Ovary (tissue), 9 donors: Measurements from ENCODE around the gene LCE2A. TPM values are rescaled to one million over a fixed set of nuclear protein-coding genes. Genes with fewer than 3 reads are reported as not detected.
"Not testable (repeated sequence)": the region's sequence is repeated elsewhere in the genome, so short reads cannot be mapped to it uniquely, and the experiment has no call there.

Experiments used
- DNase-seq, 5 donors: peaks; one replicate each; pipeline ENCODE4 v3.0.0-alpha.2; 2019 to 2020
- H3K27ac ChIP-seq, 2 donors: fragments of 200-600 bp; one replicate each; pipeline versions ENCODE4 v1.5.1 to v1.8.0; 2019 to 2022
- H3K27me3 ChIP-seq: fragments of 200-600 bp; one replicate; pipeline ENCODE4 v1.8.0; 2022
- H3K36me3 ChIP-seq: fragments of 200-600 bp; sonication (generic); one replicate; pipeline ENCODE4 v1.5.1; 2019
- H3K4me1 ChIP-seq: one replicate; pipeline ENCODE4 v1.8.1; 2013; ENCODE audit warnings: mild to moderate bottlenecking, moderate library complexity; ENCODE audit not compliant: insufficient read depth
- H3K4me3 ChIP-seq: fragments of 200-600 bp; sonication (generic); one replicate; pipeline ENCODE4 v1.5.1; 2017
- H3K9me3 ChIP-seq, 2 donors: fragments of 200-600 bp in 1 of 2; sonication (generic) in 1 of 2; one replicate each; pipeline versions ENCODE4 v1.5.1 to v1.8.1; 2013 to 2019; ENCODE audit warnings: mild to moderate bottlenecking in 1 of 2, moderate library complexity in 1 of 2
- CTCF ChIP-seq, 3 donors: fragments of 450-650 bp in 2 of 3; fragments of 200-600 bp in 1 of 3; IDR thresholded peaks; one replicate each; pipeline versions ENCODE4 v1.5.1 to v1.8.0; 2016 to 2022; ENCODE audit warnings: antibody characterized with exemption in 3 of 3, mild to moderate bottlenecking in 1 of 3
- EP300 ChIP-seq: sonication (generic); formaldehyde crosslinking; IDR thresholded peaks from one replicate; pipeline ENCODE4 v1.6.1; 2017; ENCODE audit warnings: antibody characterized with exemption
- POLR2A ChIP-seq: fragments of 450-650 bp; IDR thresholded peaks from one replicate; pipeline ENCODE4 v1.6.1; 2017; ENCODE audit warnings: antibody characterized with exemption, mild to moderate bottlenecking, moderate library complexity
- WGBS, 3 donors: extraction: QIAGEN DNeasy Blood & Tissue Kit in 1 of 3; methylation state at CpG; one replicate each; pipeline versions ENCODE4 v1.1.5 to v1.1.7; 2013 to 2017; 5-methylcytosine and 5-hydroxymethylcytosine counted together
- intact Hi-C, 4 donors: fragments of 100-400 bp; cut with DNase I; formaldehyde crosslinking; loops; one replicate each; pipeline versions ENCODE4 v1.11.0 to v1.15.1; 2022 to 2023
- polyA plus RNA-seq, 2 donors: library from polyadenylated mRNA; stranded (reverse); fragments of 200-250 nt in 1 of 2; fragments of 350-450 nt in 1 of 2; fragmentation: Illumina TruSeq in 1 of 2; extraction: RNeasy Lipid Tissue Mini Kit (QIAGEN cat#74804) in 1 of 2; gene quantifications; one replicate each; pipeline ENCODE4 v1.2.3, GENCODE V29; 2013 to 2014
- total RNA-seq, 7 donors: library from RNA; depleted of rRNA in 2 of 7; stranded (reverse); fragments of >200 nt in 2 of 7; fragmentation: NEBNext Ultra II Directional in 3 of 7; extraction: Animal tissue kit (Norgen Biotek cat#: 25700) in 3 of 7; gene quantifications; one replicate each; pipeline versions ENCODE4 v1.1.0 to v1.2.4, GENCODE V29; 2016 to 2023
- donor health status: DM: no; HTN: no; CAD: no; lungs with moderate emphysema.
- donor health status: DM: no; HTN: no; CAD: no.
- donor health status: Bipolar disorder and iron deficiency.
- donor health status: DM: yes; HTN: yes; CAD: no.
- donor health status: DM: no; HTN: no; CAD: no.
- donor health status: DM: yes; HTN: yes; CAD: no.

LCE2A gene
- total and polyA plus RNA-seq, 9 donors, result not detected

GRCh38 chr1:152658649-152659048 lies 39.5 kb upstream of the LCE2A start:
- 94 to 95% (median 95%) methylated on average over 3 of the region's 3 CpGs for WGBS, 3 donors

GRCh38 chr1:152663098-152663497 lies 35.0 kb upstream of the LCE2A start, which contains the start of gene LCE2D:
Gene LCE2D, plus strand, starts transcription at chr1:152663380. Its CDS starts 726 bp downstream, at chr1:152664106.
- H3K27ac ChIP-seq, result no peak within 1 kb of the TSS
- no peak for DNase-seq
- H3K4me1 ChIP-seq, result no peaks in the 10 kb centered on the region
- 50 to 66% (median 65%) methylated on average over 3 of the region's 3 CpGs for WGBS, 3 donors
- intact Hi-C loops, result no loop called here
- H3K36me3 ChIP-seq, result no peaks in the 10 kb centered on the region
- H3K4me3 ChIP-seq, result no peak within 1 kb of the TSS
- H3K9me3 ChIP-seq, result no peaks in the 10 kb centered on the region
- no peaks in the 10 kb centered on the region for H3K27me3 ChIP-seq
- TF ChIP-seq EP300 (no peak), POLR2A (no peak), CTCF (IDR thresholded peaks at IDR 0.05) (no peak)

More at GRCh38 chr1:152658649-152659048, 39.5 kb upstream of the LCE2A start:
- Histone ChIP-seq H3K27ac (no peak overlapping the region), H3K4me1 (no peaks in the 10 kb centered on the region), H3K9me3 (no peaks in the 10 kb centered on the region), H3K36me3 (no peaks in the 10 kb centered on the region), H3K4me3 (no peak overlapping the region), H3K27me3 (no peaks in the 10 kb centered on the region)
- intact Hi-C loops, result no loop called here
- DNase-seq, result no peak
- TF ChIP-seq EP300 (no peak), CTCF (IDR thresholded peaks at IDR 0.05) (no peak), POLR2A (no peak)

GRCh38 chr1:152666171-152666570 lies 32.0 kb upstream of the LCE2A start:
- H3K9me3 ChIP-seq, H3K36me3 ChIP-seq, intact Hi-C loops, H3K4me1 ChIP-seq, DNase-seq, H3K27ac ChIP-seq, H3K27me3 ChIP-seq, H3K4me3 ChIP-seq: not testable (repeated sequence)
- 84 to 98% (median 90%) methylated on average over 1 of the region's 1 CpG for WGBS, 3 donors

- Histone ChIP-seq H3K4me3 (no peak overlapping the region), H3K4me1 (no peaks in the 10 kb centered on the region), H3K27ac (no peak overlapping the region), H3K27me3 (no peaks in the 10 kb centered on the region), H3K36me3 (no peaks in the 10 kb centered on the region), H3K9me3 (no peaks in the 10 kb centered on the region)
- intact Hi-C loops, result no loop called here
- TF ChIP-seq EP300 (no peak), POLR2A (no peak), CTCF (IDR thresholded peaks at IDR 0.05) (no peak)
- no peak for DNase-seq
- WGBS, 3 donors, result 87 to 93% (median 89%) methylated on average over 5 of the region's 5 CpGs
Observed at GRCh38 chr1:152667648-152668047, 30.5 kb upstream of the LCE2A start.

- TF ChIP-seq POLR2A (no peak), CTCF (IDR thresholded peaks at IDR 0.05) (no peak), EP300 (no peak)
- H3K4me1 ChIP-seq, result no peaks in the 10 kb centered on the region
- H3K36me3 ChIP-seq, result no peaks in the 10 kb centered on the region
- H3K27me3 ChIP-seq, result no peaks in the 10 kb centered on the region
- no peak for DNase-seq
- WGBS, 3 donors, result 37 to 58% (median 54%) methylated on average over 2 of the region's 2 CpGs
- H3K27ac ChIP-seq, result no peak overlapping the region
- H3K9me3 ChIP-seq, result no peaks in the 10 kb centered on the region
- no peak overlapping the region for H3K4me3 ChIP-seq
- intact Hi-C loops, result no loop called here
Observed at GRCh38 chr1:152673016-152673415, 25.1 kb upstream of the LCE2A start.

- H3K27ac ChIP-seq, H3K4me3 ChIP-seq, H3K9me3 ChIP-seq, H3K27me3 ChIP-seq, H3K4me1 ChIP-seq, DNase-seq, intact Hi-C loops, H3K36me3 ChIP-seq: not testable (repeated sequence)
- 81 to 87% (median 84%) methylated on average over 3 of the region's 3 CpGs for WGBS, 3 donors
Observed at GRCh38 chr1:152674983-152675382, 23.2 kb upstream of the LCE2A start, which contains the start of gene LCE2C. Gene LCE2C, plus strand, starts transcription at chr1:152675279. Its CDS starts 737 bp downstream, at chr1:152676016.
